K562 (cell line): ENCODE data around the gene NUB1. TPM values are rescaled to one million over a fixed set of nuclear protein-coding genes. Genes with fewer than 3 reads are reported as not detected.

ENCODE experiments used
- ATAC-seq: fragments of 200-7000 bp; cut with Tn5 transposase; 3 replicates; pipeline ENCODE4 v1.9.1; 2020; ENCODE audit warnings: moderate library complexity
- BruUV-seq: library from RNA; stranded (reverse); fragments of 400-500 nt; replicated peaks from 2 replicates; lab custom pipeline; 2021; lab: Mats Ljungman, UMichigan
- CTCF ChIA-PET: fragments of 300-600 bp; formaldehyde crosslinking; extraction: SDS; loops from one replicate; lab custom pipeline; 2021; ENCODE audit warnings: low intra/inter-chr PET ratio; lab: Yijun Ruan, JAX
- POLR2A ChIA-PET: fragments of 300-600, 350-650 bp; sonication (Branson Sonifier 250); formaldehyde crosslinking; extraction: SDS; loops from one replicate; lab custom pipeline; 2021; ENCODE audit warnings: antibody characterized with exemption, inconsistent platforms; lab: Yijun Ruan, JAX
- DNase-seq, 4 experiments: peaks; one replicate each; pipeline versions ENCODE4 v3.0.0 to v3.0.0-alpha.2; 2011 to 2018; ENCODE audit warnings: low spot score in 3 of 4, mixed read lengths in 3 of 4; ENCODE audit errors: extremely low read depth in 1 of 4
- FAIRE-seq: peaks from 2 replicates; lab custom pipeline; 2011; peaks lifted over from hg19 to GRCh38; lab: Jason Lieb, UNC
- H2AFZ ChIP-seq: 2 replicates; pipeline ENCODE4 v1.6.0; 2011; ENCODE audit warnings: low read depth, low read length, control low read depth, inconsistent platforms
- H3K27ac ChIP-seq: fragments of 200-600 bp; 3 replicates; pipeline ENCODE4 v1.8.0; 2011; ENCODE audit warnings: low read depth, mild to moderate bottlenecking, control low read depth, inconsistent platforms, low read length, moderate library complexity, mixed read lengths; ENCODE audit errors: extremely low read depth
- H3K27me3 ChIP-seq, 2 experiments: fragments of 300-600 bp in 1 of 2; 2 replicates in 1 of 2; 3 replicates in 1 of 2; pipeline versions ENCODE4 v1.6.0 to v1.8.0; 2011; ENCODE audit warnings: inconsistent platforms in 2 of 2, low read length in 2 of 2, mild to moderate bottlenecking in 1 of 2, mixed read lengths in 1 of 2, moderate library complexity in 1 of 2; ENCODE audit not compliant: control insufficient read depth in 2 of 2, insufficient read depth in 2 of 2
- H3K36me3 ChIP-seq: fragments of 300-600 bp; 3 replicates; pipeline ENCODE4 v1.8.0; 2011; ENCODE audit warnings: mild to moderate bottlenecking, low read length, inconsistent platforms; ENCODE audit not compliant: control insufficient read depth, insufficient read depth
- H3K4me1 ChIP-seq, 2 experiments: fragments of 200-600 bp in 1 of 2; replicated peaks in 1 of 2; 2 replicates in 1 of 2; 3 replicates in 1 of 2; pipeline versions ENCODE4 v1.5.1 to v1.8.0; 2011; ENCODE audit warnings: inconsistent platforms in 2 of 2, low read length in 2 of 2, mild to moderate bottlenecking in 1 of 2, mixed read lengths in 1 of 2, moderate library complexity in 1 of 2; ENCODE audit not compliant: control insufficient read depth in 2 of 2, insufficient read depth in 2 of 2
- H3K4me2 ChIP-seq: 2 replicates; pipeline ENCODE4 v1.6.1; 2011; ENCODE audit warnings: low read length, control low read depth, inconsistent platforms, mixed read lengths; ENCODE audit not compliant: insufficient read depth
- H3K4me3 ChIP-seq: fragments of 200-600 bp; sonication (generic), shearing (Covaris generic); 2 replicates; pipeline ENCODE4 v1.5.1; 2016; ENCODE audit warnings: control low read depth, inconsistent platforms
- H3K79me2 ChIP-seq: fragments of 200-600 bp; 3 replicates; pipeline ENCODE4 v1.8.0; 2011; ENCODE audit warnings: low read length, inconsistent platforms; ENCODE audit not compliant: control insufficient read depth, insufficient read depth
- H3K9ac ChIP-seq, 2 experiments: 2 replicates each; pipeline versions ENCODE4 v1.6.0 to v1.6.1; 2011; ENCODE audit warnings: low read depth in 2 of 2, low read length in 2 of 2, control low read depth in 1 of 2, inconsistent platforms in 1 of 2, mild to moderate bottlenecking in 1 of 2, mixed read lengths in 1 of 2; ENCODE audit not compliant: insufficient read depth in 1 of 2
- H3K9me1 ChIP-seq: one replicate; pipeline ENCODE4 v1.6.0; 2011; ENCODE audit warnings: inconsistent platforms, mild to moderate bottlenecking, low read length, moderate library complexity; ENCODE audit not compliant: control insufficient read depth, insufficient read depth
- H3K9me3 ChIP-seq: replicated peaks from 2 replicates; pipeline ENCODE4 v1.5.1; 2011; ENCODE audit warnings: low read depth, low read length, inconsistent platforms; ENCODE audit not compliant: control insufficient read depth, insufficient read depth
- H4K20me1 ChIP-seq: replicated peaks from 2 replicates; pipeline ENCODE4 v1.6.1; 2011; ENCODE audit warnings: low read length, inconsistent platforms, mixed read lengths; ENCODE audit not compliant: control insufficient read depth, insufficient read depth
- BHLHE40 ChIP-seq: IDR thresholded peaks from 2 replicates; pipeline ENCODE4 v1.6.1; 2011; ENCODE audit warnings: low read length, improper control_type of control experiment
- CBX3 ChIP-seq, 2 experiments: IDR thresholded peaks; 1 replicate in 1 of 2; 2 replicates in 1 of 2; pipeline ENCODE4 v1.6.1; 2012; ENCODE audit warnings: inconsistent platforms in 2 of 2, low read length in 2 of 2, borderline replicate concordance in 1 of 2, control low read depth in 1 of 2
- CGGBP1 ChIP-seq: fragments of 250-450 bp; sonication (Bioruptor Pico); IDR thresholded peaks from 2 replicates; pipeline ENCODE4 v1.9.0; 2021; ENCODE audit warnings: mild to moderate bottlenecking
- GABPB1 ChIP-seq: sonication (generic); formaldehyde crosslinking; IDR thresholded peaks from 2 replicates; pipeline ENCODE4 v1.8.0; 2022; ENCODE audit warnings: mild to moderate bottlenecking, missing genetic modification reagents
- HMGN3 ChIP-seq: IDR thresholded peaks from 2 replicates; pipeline ENCODE4 v1.6.1; 2011; ENCODE audit warnings: borderline replicate concordance, low read depth, mild to moderate bottlenecking, mixed read lengths, low read length; ENCODE audit not compliant: insufficient read length; ENCODE audit errors: extremely low read depth
- HOXB6 ChIP-seq: fragments of 250-450 bp; sonication (Bioruptor Pico); IDR thresholded peaks from 2 replicates; pipeline ENCODE4 v1.5.1; 2022; ENCODE audit warnings: mild to moderate bottlenecking, borderline replicate concordance
- MEF2A ChIP-seq: IDR thresholded peaks from 2 replicates; pipeline ENCODE4 v1.6.1; 2011; ENCODE audit warnings: low read depth, mild to moderate bottlenecking, low read length, moderate library complexity; ENCODE audit not compliant: control insufficient read depth
- PHF20 ChIP-seq: fragments of 450-650 bp; IDR thresholded peaks from 2 replicates; pipeline ENCODE4 v1.6.1; 2018; ENCODE audit not compliant: partially characterized antibody
- PREB ChIP-seq: sonication (generic); formaldehyde crosslinking; IDR thresholded peaks from 2 replicates; pipeline ENCODE4 v1.8.1; 2023; ENCODE audit warnings: mild to moderate bottlenecking, missing genetic modification reagents
- RBM17 ChIP-seq: fragments of 200-400 bp; formaldehyde crosslinking; IDR thresholded peaks from 2 replicates; pipeline ENCODE4 v1.6.1; 2017; ENCODE audit warnings: low read depth, mild to moderate bottlenecking, low read length, borderline replicate concordance
- RCOR1 ChIP-seq, 2 experiments: IDR thresholded peaks; 2 replicates each; pipeline ENCODE4 v1.6.1; 2012; ENCODE audit warnings: low read depth in 2 of 2, low read length in 2 of 2, borderline replicate concordance in 1 of 2, improper control_type of control experiment in 1 of 2
- SIRT6 ChIP-seq: IDR thresholded peaks from one replicate; pipeline ENCODE4 v1.6.1; 2012; ENCODE audit warnings: low read depth, mild to moderate bottlenecking, control low read depth, inconsistent platforms, low read length, moderate library complexity
- SP2 ChIP-seq: IDR thresholded peaks from 2 replicates; pipeline ENCODE4 v1.6.1; 2011; ENCODE audit warnings: mild to moderate bottlenecking, low read depth, low read length, moderate library complexity; ENCODE audit not compliant: poor library complexity, severe bottlenecking; ENCODE audit errors: extremely low read depth
- TAF15 ChIP-seq: fragments of 200-400 bp; formaldehyde crosslinking; IDR thresholded peaks from 2 replicates; pipeline ENCODE4 v1.6.1; 2017; ENCODE audit warnings: mild to moderate bottlenecking, low read depth, low read length, moderate library complexity
- XRCC5 ChIP-seq: fragments of 200-400 bp; formaldehyde crosslinking; IDR thresholded peaks from 2 replicates; pipeline ENCODE4 v1.6.1; 2017; ENCODE audit warnings: low read depth, mild to moderate bottlenecking, low read length
- ZBED1 ChIP-seq: IDR thresholded peaks from 2 replicates; pipeline ENCODE4 v1.6.1; 2014
- ZBTB33 ChIP-seq: sonication (generic); formaldehyde crosslinking; IDR thresholded peaks from 2 replicates; pipeline ENCODE4 v1.8.1; 2023; ENCODE audit warnings: mild to moderate bottlenecking, missing genetic modification reagents
- ZNF699 ChIP-seq: fragments of 250-450 bp; sonication (Bioruptor Pico); IDR thresholded peaks from 2 replicates; pipeline ENCODE4 v1.8.0; 2021; ENCODE audit warnings: mild to moderate bottlenecking, moderate library complexity; ENCODE audit not compliant: insufficient replicate concordance
- WGBS: fragments of 100-300 bp; shearing (Covaris generic); methylation state at CpG from one replicate; pipeline ENCODE4 v1.1.6; 2016; ENCODE audit warnings: low coverage, mixed read lengths; ENCODE audit not compliant: insufficient coverage; ENCODE audit errors: missing lambda C conversion rate; 5-methylcytosine and 5-hydroxymethylcytosine counted together
- in situ Hi-C: fragments of 300-500 bp; cut with MboI; formaldehyde crosslinking; loops from 4 replicates; pipeline ENCODE4 v1.15.0; 2018; ENCODE audit warnings: inconsistent platforms, mixed read lengths
- intact Hi-C: fragments of 100-400 bp; cut with micrococcal nuclease; formaldehyde crosslinking; loops from 2 replicates; pipeline ENCODE4 v1.14.2; 2022
- polyA plus RNA-seq, 8 experiments: library from polyadenylated mRNA; depleted of rRNA in 4 of 8; stranded (reverse) in 5 of 8; unstranded in 3 of 8; fragments of >200 nt; fragmentation: Nextera tagmentation in 2 of 8; fragmentation: Illumina TruSeq in 1 of 8; extraction: Ambion mirVana in 2 of 8; extraction: Trizol in 1 of 8; gene quantifications; 2 replicates each; pipeline versions ENCODE4 v1.2.1 to v1.2.3, GENCODE V29; 2011 to 2014; ENCODE audit warnings: inconsistent platforms in 1 of 8, missing spikeins in 1 of 8
- total RNA-seq, 7 experiments: library from RNA; depleted of rRNA in 6 of 7; stranded (reverse); fragments of >200 nt in 6 of 7; fragmentation: Illumina TruSeq in 2 of 7; extraction: Trizol in 2 of 7; gene quantifications; 2 replicates each; pipeline versions ENCODE4 v1.2.1 to v1.2.3, GENCODE V29; 2011 to 2021; ENCODE audit warnings: low replicate concordance in 1 of 7

The NUB1 gene
- total and polyA plus RNA-seq, 9 of the 15 experiments (the other 6 are each of a cell fraction or from before 2014, with no cell fraction given), result 43.2 to 159 (median 85.2) TPM

GRCh38 chr7:151311294-151311864 lies 30.2 kb upstream of the NUB1 start:
- Histone ChIP-seq H3K9me3 (peaks cover 8% of the 10 kb centered on the region), H3K4me2 (no peak overlapping the region), H3K27me3 (peaks cover 13 to 31% of the 10 kb centered on the region in 2 experiments; a peak in 4 of 5 replicates), H3K4me1 (peaks cover 0 to 3% of the 10 kb centered on the region in 2 experiments; a peak in 1 of 5 replicates), H3K79me2 (no peaks in the 10 kb centered on the region), H3K27ac (no peak overlapping the region), H4K20me1 (no peaks in the 10 kb centered on the region), H3K36me3 (no peaks in the 10 kb centered on the region), H3K4me3 (no peak overlapping the region), H3K9me1 (no peaks in the 10 kb centered on the region), H3K9ac (no peak overlapping the region), H2AFZ (no peak overlapping the region)
- 12% methylated on average over 6 of the region's 6 CpGs for WGBS
- CTCF ChIA-PET, result interaction anchor here (0.6 kb wide), 1 partner anchor 8 kb away, joined by 4 read pairs; no protein-coding TSS in a partner anchor
- FAIRE-seq, result peak; percentile 32
- in situ Hi-C loops, result no loop called here
- peak; percentile 71 for ATAC-seq
- BruUV-seq, result no TSS peak
- DNase-seq, result peak; percentile 54 to 79 (median 72)
- POLR2A ChIA-PET, result interaction anchor here (0.6 to 1.2 kb wide), 3 partner anchors 29 to 152 kb away, joined by 3 to 6 read pairs (median 3); partner anchors contain the start of gene NUB1
- intact Hi-C loops, result no loop called here
- no peak for TF ChIP-seq CGGBP1 (CRISPR knock-in tag)
- no peak for TF ChIP-seq MEF2A
- TF ChIP-seq ZBED1, result peak; percentile 91
- no peak for TF ChIP-seq ZBTB33 (CRISPR knock-in tag)
- TF ChIP-seq RCOR1 (IDR thresholded peaks at IDR 0.05; ENCODE audit: borderline replicate concordance in 1 of 2, low read depth in 2 of 2, low read length in 2 of 2), result peak in 1 of 2 experiments; percentile 42; a peak in 1 of 4 replicates
- no peak for TF ChIP-seq SIRT6
- no peak for TF ChIP-seq GABPB1 (CRISPR knock-in tag)
- no peak for TF ChIP-seq PHF20
- TF ChIP-seq TAF15, result no peak
- TF ChIP-seq SP2, result no peak
- TF ChIP-seq XRCC5, result no peak
- no peak for TF ChIP-seq HOXB6
- no peak for TF ChIP-seq PREB (CRISPR knock-in tag)
- no peak for TF ChIP-seq HMGN3
- peak; percentile 87 for TF ChIP-seq ZNF699 (CRISPR knock-in tag)
- TF ChIP-seq BHLHE40, result no peak
- TF ChIP-seq RBM17, result no peak
- peak in 1 of 2 experiments; percentile 99; a peak in 2 of 3 replicates for TF ChIP-seq CBX3 (IDR thresholded peaks at IDR 0.05; ENCODE audit: borderline replicate concordance in 1 of 2, low read length in 2 of 2)
